ENCODE results near the gene CHRND.

DNA sequence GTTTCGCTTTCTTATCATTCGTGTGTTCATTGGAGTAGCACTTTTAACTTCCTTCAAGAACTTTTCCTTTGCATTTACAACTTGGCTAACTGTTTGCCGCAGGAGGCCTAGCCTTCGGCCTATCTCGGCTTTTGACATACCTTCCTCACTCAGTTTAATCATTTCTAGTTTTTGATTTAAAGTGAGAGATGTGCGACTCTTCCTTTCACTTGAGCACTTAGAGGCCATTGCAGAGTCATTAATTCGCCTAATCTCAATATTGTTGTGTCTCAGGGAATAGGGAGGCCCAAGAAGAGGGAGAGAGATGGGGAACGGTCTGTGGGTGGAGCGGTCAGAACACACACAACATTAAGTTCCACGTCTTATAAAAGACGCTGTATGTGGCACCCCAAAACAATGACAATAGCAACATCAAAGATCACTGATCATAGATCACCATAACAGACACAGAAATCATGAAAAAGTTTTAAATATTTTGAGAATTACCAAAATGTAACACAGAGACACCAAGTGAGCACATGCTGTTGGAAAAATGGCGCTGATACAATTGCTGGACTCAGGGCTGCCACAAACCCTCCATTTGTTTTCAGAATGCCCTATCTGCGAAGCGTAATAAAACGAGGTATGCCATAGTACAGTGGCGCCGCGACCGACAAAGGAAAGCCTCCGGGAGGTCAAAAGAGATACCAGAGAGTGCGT, 23.8 kb downstream of the CHRND start:
- TF ChIP-seq CTCF (conservative IDR thresholded peaks at IDR 0.05; ENCODE audit: low read length): no peak
- TF ChIP-seq EZH2phosphoT487 (IDR thresholded peaks at IDR 0.05; ENCODE audit: borderline replicate concordance, low read depth, low read length): no peak

All from OCI-LY7 (cell line).